K562 (cell line): ENCODE data around the gene GDF2. TPM values are rescaled to one million over a fixed set of nuclear protein-coding genes. Genes with fewer than 3 reads are reported as not detected.

Source experiments
- ASH1L ChIP-seq: fragments of 450-650 bp; IDR thresholded peaks from 2 replicates; pipeline ENCODE4 v1.6.1; 2018; ENCODE audit warnings: borderline replicate concordance, mild to moderate bottlenecking, low read depth; ENCODE audit not compliant: partially characterized antibody
- EP300 ChIP-seq: IDR thresholded peaks from 2 replicates; pipeline ENCODE4 v1.6.1; 2012; ENCODE audit warnings: low read length, improper control_type of control experiment
- FOSL1 ChIP-seq: fragments of 200-800 bp; sonication (Bioruptor generic); conservative IDR thresholded peaks from 2 replicates; pipeline ENCODE4 v1.6.1; 2016; ENCODE audit warnings: missing genetic modification characterization, missing compliant biosample characterization
- FOXM1 ChIP-seq, 2 experiments: fragments of 450-650 bp in 1 of 2; sonication (generic) in 1 of 2; formaldehyde crosslinking in 1 of 2; IDR thresholded peaks; 2 replicates each; pipeline versions ENCODE4 v1.6.1 to v1.9.0; 2017 to 2022; ENCODE audit warnings: low read depth in 2 of 2, mild to moderate bottlenecking in 2 of 2, missing genetic modification reagents in 1 of 2, moderate library complexity in 1 of 2
- MBD2 ChIP-seq: sonication (generic); IDR thresholded peaks from 2 replicates; pipeline ENCODE4 v1.6.1; 2016; ENCODE audit warnings: low read depth, borderline replicate concordance
- NFXL1 ChIP-seq: fragments of 450-650 bp; formaldehyde crosslinking; IDR thresholded peaks from 2 replicates; pipeline ENCODE4 v1.4.0; 2021; ENCODE audit warnings: mild to moderate bottlenecking
- PHB2 ChIP-seq: fragments of 450-650 bp; IDR thresholded peaks from 2 replicates; pipeline ENCODE4 v1.6.1; 2017; ENCODE audit warnings: low read depth
- POLR2G ChIP-seq: fragments of 200-400 bp; formaldehyde crosslinking; IDR thresholded peaks from 2 replicates; pipeline ENCODE4 v1.6.1; 2017; ENCODE audit warnings: low read depth, mild to moderate bottlenecking, antibody characterized with exemption, low read length, moderate library complexity
- POU5F1 ChIP-seq: fragments of 150-350 bp; IDR thresholded peaks from 2 replicates; pipeline ENCODE4 v1.6.1; 2014; ENCODE audit warnings: borderline replicate concordance, low read length, low read depth, mild to moderate bottlenecking; ENCODE audit not compliant: partially characterized antibody
- RBM17 ChIP-seq: fragments of 200-400 bp; formaldehyde crosslinking; IDR thresholded peaks from 2 replicates; pipeline ENCODE4 v1.6.1; 2017; ENCODE audit warnings: low read depth, mild to moderate bottlenecking, low read length, borderline replicate concordance
- ZNF24 ChIP-seq: fragments of 450-650 bp; IDR thresholded peaks from 2 replicates; pipeline ENCODE4 v1.6.1; 2016
- ZNF778 ChIP-seq: fragments of 450-650 bp; formaldehyde crosslinking; IDR thresholded peaks from 2 replicates; pipeline ENCODE4 v1.4.0; 2020; ENCODE audit warnings: mild to moderate bottlenecking, moderate library complexity
- polyA plus RNA-seq, 8 experiments: library from polyadenylated mRNA; depleted of rRNA in 4 of 8; stranded (reverse) in 5 of 8; unstranded in 3 of 8; fragments of >200 nt; fragmentation: Nextera tagmentation in 2 of 8; fragmentation: Illumina TruSeq in 1 of 8; extraction: Ambion mirVana in 2 of 8; extraction: Trizol in 1 of 8; gene quantifications; 2 replicates each; pipeline versions ENCODE4 v1.2.1 to v1.2.3, GENCODE V29; 2011 to 2014; ENCODE audit warnings: inconsistent platforms in 1 of 8, missing spikeins in 1 of 8
- total RNA-seq, 7 experiments: library from RNA; depleted of rRNA in 6 of 7; stranded (reverse); fragments of >200 nt in 6 of 7; fragmentation: Illumina TruSeq in 2 of 7; extraction: Trizol in 2 of 7; gene quantifications; 2 replicates each; pipeline versions ENCODE4 v1.2.1 to v1.2.3, GENCODE V29; 2011 to 2021; ENCODE audit warnings: low replicate concordance in 1 of 7
- TF ChIP-seq, protein P1 (sequence below): sonication (generic); formaldehyde crosslinking; IDR thresholded peaks from 2 replicates; pipeline ENCODE4 v1.8.0; 2022; ENCODE audit warnings: mild to moderate bottlenecking, missing genetic modification reagents
- TF ChIP-seq, protein P2 (sequence below): sonication (generic); formaldehyde crosslinking; IDR thresholded peaks from 2 replicates; pipeline ENCODE4 v1.9.0; 2022; ENCODE audit warnings: mild to moderate bottlenecking, missing genetic modification reagents

GDF2 gene
- total and polyA plus RNA-seq, 9 of the 15 experiments (the other 6 are each of a cell fraction or from before 2014, with no cell fraction given): 0.08 to 0.58 (median 0.27) TPM; not detected in 2

DNA sequence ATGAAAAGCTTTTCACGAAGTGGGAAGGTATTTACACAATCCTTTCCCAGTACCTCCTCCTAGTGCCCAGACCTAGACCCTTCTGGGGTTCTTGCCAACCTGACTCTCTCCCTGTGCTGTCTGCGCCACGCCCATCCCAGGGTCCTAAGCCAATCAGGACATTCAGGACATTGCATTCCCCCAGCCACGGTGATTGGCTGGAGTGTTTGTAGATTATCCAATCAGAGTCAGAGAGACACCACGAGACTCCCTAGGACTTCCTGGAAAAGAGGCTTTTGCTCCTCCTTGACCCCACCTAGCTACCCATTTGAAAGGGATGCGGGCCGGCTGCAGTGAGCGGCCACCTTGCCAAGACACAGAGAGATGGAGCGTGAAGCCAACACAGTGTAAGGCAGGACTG lies 3.5 kb upstream of the GDF2 start (continued):
- TF ChIP-seq, protein P1, sequence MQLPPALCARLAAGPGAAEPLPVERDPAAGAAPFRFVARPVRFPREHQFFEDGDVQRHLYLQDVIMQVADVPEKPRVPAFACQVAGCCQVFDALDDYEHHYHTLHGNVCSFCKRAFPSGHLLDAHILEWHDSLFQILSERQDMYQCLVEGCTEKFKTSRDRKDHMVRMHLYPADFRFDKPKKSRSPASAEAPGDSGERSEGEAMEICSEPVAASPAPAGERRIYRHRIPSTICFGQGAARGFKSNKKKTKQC: no peak
- no peak for TF ChIP-seq NFXL1 (CRISPR knock-in tag)
- peak; percentile 71 for TF ChIP-seq ASH1L
- TF ChIP-seq, protein P2, sequence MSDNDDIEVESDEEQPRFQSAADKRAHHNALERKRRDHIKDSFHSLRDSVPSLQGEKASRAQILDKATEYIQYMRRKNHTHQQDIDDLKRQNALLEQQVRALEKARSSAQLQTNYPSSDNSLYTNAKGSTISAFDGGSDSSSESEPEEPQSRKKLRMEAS: no peak
- TF ChIP-seq EP300: no peak
- no peak for TF ChIP-seq RBM17
- TF ChIP-seq POLR2G: no peak
- TF ChIP-seq POU5F1: no peak
- no peak for TF ChIP-seq ZNF778 (CRISPR knock-in tag)
- TF ChIP-seq FOSL1 (tag): no peak
- no peak for TF ChIP-seq PHB2
- TF ChIP-seq MBD2: 0 out of 2 replicates have a peak, but pooled peaks have one; percentile 21
- 0 out of 2 replicates have a peak, but pooled peaks have one; percentile 19 for TF ChIP-seq FOXM1 (IDR thresholded peaks at IDR 0.05; ENCODE audit: low read depth)
- TF ChIP-seq FOXM1 (CRISPR knock-in tag; IDR thresholded peaks at IDR 0.05; ENCODE audit: low read depth): no peak
- no peak for TF ChIP-seq ZNF24
- TF ChIP-seq, all 486 proteins: peak for 9
